NCI-H1694 (cell line): ENCODE measurements around the gene ITFG1.

ENCODE experiments used
- DNase-seq: peaks from one replicate; lab custom pipeline; 2025; lab: John Stamatoyannopoulos, UW

The ITFG1 gene

GRCh38 chr16:47460711-47461597, at the start of gene ITFG1, which contains the start of gene PHKB:
Gene ITFG1, minus strand, starts transcription at chr16:47461063. Its CDS starts 18 bp downstream, at chr16:47461045.
Gene PHKB, plus strand, starts transcription at chr16:47461331. Its CDS starts 20 bp downstream, at chr16:47461351.
- peak; percentile 69 for DNase-seq

DNA sequence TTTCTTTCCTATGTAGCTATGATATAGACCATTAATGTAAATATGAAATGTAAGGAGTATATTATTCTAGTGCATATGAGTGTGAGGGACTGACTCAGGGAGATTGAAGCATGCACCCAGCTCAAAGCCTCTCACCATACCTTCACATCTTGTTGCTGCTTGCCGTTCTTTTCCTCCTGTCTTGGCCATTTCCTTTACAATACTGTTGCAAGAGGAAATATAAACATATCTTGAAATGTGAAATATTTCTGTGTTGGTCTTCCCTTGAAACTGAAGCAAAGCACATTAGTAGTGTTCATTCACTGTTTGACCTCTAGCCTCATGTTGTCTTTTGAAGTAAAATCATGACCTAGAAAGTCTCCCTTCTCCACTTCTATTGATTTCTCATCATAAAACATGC, 46.8 kb upstream of the ITFG1 start:
- no peak for DNase-seq

- no peak for DNase-seq
Measured at GRCh38 chr16:47506800-47507199, 45.9 kb upstream of the ITFG1 start.

GRCh38 chr16:47504599-47504998, 43.7 kb upstream of the ITFG1 start:
- no peak for DNase-seq

DNA sequence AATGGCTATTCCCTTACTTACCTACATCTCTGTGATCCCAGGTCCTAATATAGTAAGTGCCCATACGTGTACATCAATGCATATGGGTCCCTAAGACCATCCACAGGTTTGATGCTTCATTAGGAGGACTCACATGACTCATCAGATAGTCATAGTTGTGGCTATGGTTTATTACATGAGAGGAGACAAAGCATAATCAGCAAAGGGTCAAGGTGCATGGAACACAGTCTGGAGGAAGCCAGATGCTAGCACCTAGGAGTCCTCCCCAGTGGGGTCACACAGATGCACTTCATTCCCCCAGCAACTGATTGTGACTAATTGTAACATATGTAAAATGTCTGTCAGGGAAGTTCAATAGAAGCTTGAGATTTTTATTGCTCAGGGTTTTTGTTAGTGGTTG, 43.1 kb upstream of the ITFG1 start:
- DNase-seq: no peak

GRCh38 chr16:47499700-47500264, 38.9 kb upstream of the ITFG1 start:
- no peak for DNase-seq

- no peak for DNase-seq
Measured at GRCh38 chr16:47499080-47499699, 38.3 kb upstream of the ITFG1 start.

DNA sequence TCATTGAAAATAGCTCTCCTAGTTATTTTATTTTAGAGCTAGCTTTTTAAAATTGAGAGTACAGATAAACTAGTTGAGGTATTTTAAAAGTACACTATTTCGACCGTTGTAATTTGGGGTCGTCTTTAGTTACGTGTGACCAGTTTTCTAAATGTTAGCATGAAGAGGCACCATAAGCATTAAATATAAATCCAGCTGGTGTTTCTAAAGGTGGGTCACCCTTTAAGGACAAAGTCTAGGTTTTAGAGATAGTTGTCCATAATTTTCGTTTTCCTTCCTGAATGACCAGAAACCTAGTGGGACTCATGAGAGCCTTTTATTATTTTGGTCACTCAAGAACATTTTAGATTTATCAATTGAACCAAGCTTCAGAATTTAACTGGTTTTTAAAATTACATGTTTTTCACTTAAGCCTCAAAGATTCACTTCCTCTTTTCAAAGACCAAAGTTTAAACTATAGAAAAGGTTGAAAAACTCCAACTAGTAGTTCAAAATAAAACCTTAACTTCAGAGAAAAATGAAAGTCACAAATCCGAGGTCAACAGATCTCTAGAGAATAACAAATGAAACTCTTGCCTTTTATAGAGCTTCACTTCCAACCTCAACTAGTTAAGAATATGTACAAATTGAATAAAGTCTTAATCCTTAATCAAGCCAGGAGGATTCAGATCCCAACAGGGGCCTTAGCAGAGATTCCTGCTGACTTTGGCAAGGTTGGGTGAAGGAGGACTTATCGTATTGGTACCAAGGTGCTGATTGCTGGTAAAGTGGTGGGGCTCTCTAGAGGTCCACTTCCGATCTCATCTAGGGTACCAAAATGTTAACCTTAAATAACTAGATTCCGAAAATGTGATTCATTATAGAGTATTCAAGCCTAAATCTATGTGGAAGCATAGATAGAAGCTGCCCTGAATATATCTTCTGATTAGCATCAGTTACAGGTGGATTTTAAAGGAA, 32.8 kb upstream of the ITFG1 start:
- DNase-seq: no peak

- no peak for DNase-seq
Measured at GRCh38 chr16:47492428-47493377, 31.8 kb upstream of the ITFG1 start.

- DNase-seq: no peak
Measured at GRCh38 chr16:47492036-47492427, 31.2 kb upstream of the ITFG1 start.

GRCh38 chr16:47490471-47490870, 29.6 kb upstream of the ITFG1 start:
- no peak for DNase-seq

DNA sequence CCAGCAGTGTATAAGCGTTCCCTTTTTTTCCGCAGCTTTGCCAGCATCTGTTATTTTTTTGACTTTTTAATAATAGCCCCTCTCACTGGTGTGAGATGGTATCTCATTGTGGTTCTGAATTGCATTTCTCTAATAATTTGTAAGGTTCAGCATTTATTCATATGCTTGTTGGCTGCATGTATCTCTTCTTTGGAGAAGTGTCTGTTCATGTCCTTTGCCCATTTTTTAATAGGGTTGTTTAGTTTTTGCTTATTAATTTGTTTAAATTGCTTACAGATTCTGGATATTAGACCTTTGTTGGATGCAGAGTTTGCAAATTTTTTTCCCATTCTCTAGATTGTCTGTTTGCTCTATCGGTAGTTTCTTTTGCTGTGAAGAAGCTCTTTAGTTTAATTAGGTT, 27.2 kb upstream of the ITFG1 start:
- no peak for DNase-seq

DNA sequence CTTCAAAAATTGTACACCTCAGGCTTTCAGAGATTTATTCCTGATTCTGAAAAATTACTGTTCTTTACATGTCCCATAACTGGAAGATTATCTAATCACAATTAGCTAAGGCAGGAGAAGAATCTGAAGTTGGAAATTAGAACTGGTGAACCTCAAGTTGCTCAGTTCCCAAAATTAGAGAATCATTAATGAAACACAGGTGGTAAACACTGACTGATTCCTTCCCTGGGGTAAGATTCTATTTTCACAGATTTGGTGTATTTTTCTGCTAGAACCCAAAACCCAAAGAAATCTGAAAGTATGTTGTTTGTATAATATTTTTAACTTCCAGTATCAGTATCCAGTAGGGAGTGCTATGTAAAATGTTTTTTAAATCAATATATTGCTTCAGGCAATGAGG, 26.0 kb upstream of the ITFG1 start:
- no peak for DNase-seq

DNA sequence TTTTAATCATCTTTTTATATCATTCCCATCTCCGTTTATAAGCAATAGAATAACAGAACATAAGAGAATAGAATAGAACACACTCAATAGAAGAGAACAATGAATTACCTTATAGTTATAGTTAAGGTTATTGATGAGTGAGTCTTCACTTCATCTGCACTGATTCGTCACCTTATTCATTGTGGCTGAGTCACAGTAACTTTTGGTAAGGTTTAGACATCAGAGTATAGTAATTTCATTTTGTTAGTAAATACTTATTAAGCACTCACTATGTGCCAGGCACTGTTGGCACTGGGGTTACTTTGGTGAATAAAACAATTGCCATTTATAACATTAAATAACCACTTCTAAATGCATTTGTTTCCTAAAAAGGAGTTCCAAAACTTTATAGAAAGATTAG, 22.8 kb upstream of the ITFG1 start:
- no peak for DNase-seq

- no peak for DNase-seq
Measured at GRCh38 chr16:47481698-47482374, 21.0 kb upstream of the ITFG1 start.

DNA sequence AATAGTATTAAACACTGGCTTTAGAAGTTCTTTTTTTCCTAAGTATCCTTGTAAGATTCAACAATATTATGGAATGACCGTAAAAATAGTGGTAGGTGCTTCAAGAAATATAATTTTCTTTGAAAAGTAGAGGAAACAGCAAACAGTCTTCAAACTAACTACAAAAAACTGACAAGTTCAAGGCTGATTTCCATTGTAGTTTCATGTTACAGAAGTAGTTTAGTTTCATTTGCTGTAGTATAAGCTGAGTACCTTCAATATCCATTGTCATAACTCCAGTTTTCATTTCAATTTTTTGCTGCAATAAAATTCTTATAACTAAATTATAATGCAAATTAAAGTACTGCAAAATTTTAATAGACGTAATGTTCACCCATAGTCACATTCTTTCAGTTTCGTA, 19.5 kb upstream of the ITFG1 start:
- no peak for DNase-seq

GRCh38 chr16:47477679-47478078, 16.8 kb upstream of the ITFG1 start:
- no peak for DNase-seq

DNA sequence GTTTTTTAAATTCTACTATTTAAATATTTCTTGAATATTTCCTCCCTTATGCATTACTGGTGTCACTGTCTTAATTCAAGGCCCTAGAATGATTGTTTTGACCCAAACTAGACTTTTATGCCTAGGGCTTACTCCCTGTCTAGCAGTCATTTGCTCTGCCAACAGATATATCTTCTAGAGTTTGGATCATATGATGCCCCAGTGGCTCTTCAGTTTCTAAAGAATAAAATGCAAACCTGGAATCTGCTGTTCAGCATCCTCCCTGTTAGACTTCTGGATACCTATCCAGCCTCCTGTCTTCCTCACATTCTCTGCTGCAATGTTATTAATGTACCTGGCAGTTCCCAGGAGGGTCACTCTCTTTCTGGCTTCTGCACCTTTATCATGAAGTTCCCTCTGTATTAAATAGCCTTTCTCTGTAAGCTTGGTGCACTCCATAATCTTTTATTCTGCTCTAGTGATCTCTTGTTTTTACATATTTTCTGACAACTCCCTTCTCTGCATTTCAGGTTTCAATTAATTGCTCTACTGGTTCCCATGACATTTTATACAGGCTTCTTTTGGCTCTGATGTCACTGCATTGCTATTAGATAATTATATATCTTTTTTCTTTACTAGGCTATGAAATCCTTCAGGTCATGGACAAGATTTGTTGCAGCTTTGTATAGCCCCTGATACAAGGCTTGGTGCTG, 15.9 kb upstream of the ITFG1 start:
- no peak for DNase-seq

DNA sequence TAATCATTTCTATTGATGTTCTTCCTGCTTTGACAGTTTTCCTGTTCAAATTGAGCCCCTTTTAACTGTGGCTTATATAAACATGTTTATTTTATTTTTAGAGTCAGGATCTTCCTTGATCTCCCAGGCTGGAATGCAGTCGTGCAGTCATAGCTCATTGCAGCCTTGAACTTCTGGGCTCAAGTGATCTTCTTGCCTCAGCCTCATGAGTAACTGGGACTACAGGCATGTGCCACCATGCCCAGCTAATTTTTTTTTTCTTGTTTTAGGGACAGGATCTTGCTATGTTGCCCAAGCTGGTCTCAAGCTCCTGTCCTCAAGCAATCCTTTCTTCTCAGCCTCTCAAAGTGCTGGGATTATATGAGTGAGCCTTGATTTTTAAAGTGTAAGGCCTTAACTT, 14.9 kb upstream of the ITFG1 start:
- no peak for DNase-seq

- no peak for DNase-seq
Measured at GRCh38 chr16:47473792-47474191, 12.9 kb upstream of the ITFG1 start.
